ENCODE data around the gene VAMP5.
"Not testable (repeated sequence)": the region's sequence is repeated elsewhere in the genome, so short reads cannot be mapped to it uniquely, and the experiment has no call there.

Gene VAMP5

GRCh38 chr2:85557130-85557529 is 27.1 kb upstream of the VAMP5 start:
- Histone ChIP-seq H3K9me3 (ENCODE audit: severe bottlenecking) (no peaks in the 10 kb centered on the region), H3K4me3 (ENCODE audit: low read depth, low read length) (no peak overlapping the region), H3K27me3 (ENCODE audit: insufficient read depth, low read depth, severe bottlenecking) (no peaks in the 10 kb centered on the region), H3K36me3 (peaks cover 40% of the 10 kb centered on the region), H3K27ac (no peak overlapping the region)
- no peak for DNase-seq
- no peak for TF ChIP-seq CTCF (IDR thresholded peaks at IDR 0.05; ENCODE audit: low read depth, low read length)

GRCh38 chr2:85558160-85558559 is 26.1 kb upstream of the VAMP5 start:
- no peaks in the 10 kb centered on the region for H3K9me3 ChIP-seq (ENCODE audit: severe bottlenecking)
- no peak for TF ChIP-seq CTCF (IDR thresholded peaks at IDR 0.05; ENCODE audit: low read depth, low read length)
- H3K4me3 ChIP-seq (ENCODE audit: low read depth, low read length) = no peak overlapping the region
- peaks cover 33% of the 10 kb centered on the region for H3K36me3 ChIP-seq
- no peak for DNase-seq
- H3K27ac ChIP-seq = no peak overlapping the region
- no peaks in the 10 kb centered on the region for H3K27me3 ChIP-seq (ENCODE audit: insufficient read depth, low read depth, severe bottlenecking)

GRCh38 chr2:85560403-85560726 is 23.9 kb upstream of the VAMP5 start:
- H3K4me3 ChIP-seq (ENCODE audit: low read depth, low read length) = peak overlapping the region; percentile 98
- not testable (repeated sequence) for H3K9me3 ChIP-seq (ENCODE audit: severe bottlenecking); DNase-seq; H3K27ac ChIP-seq; H3K27me3 ChIP-seq (ENCODE audit: insufficient read depth, low read depth, severe bottlenecking)
- peaks cover 19% of the 10 kb centered on the region for H3K36me3 ChIP-seq

- peak overlapping the region; percentile 98 for H3K4me3 ChIP-seq (ENCODE audit: low read depth, low read length)
- peak overlapping the region; percentile 92 for H3K27ac ChIP-seq
- peaks cover 18% of the 10 kb centered on the region for H3K36me3 ChIP-seq
- TF ChIP-seq CTCF (IDR thresholded peaks at IDR 0.05; ENCODE audit: low read depth, low read length) = no peak
- H3K27me3 ChIP-seq (ENCODE audit: insufficient read depth, low read depth, severe bottlenecking) = no peaks in the 10 kb centered on the region
- no peak for DNase-seq
- no peaks in the 10 kb centered on the region for H3K9me3 ChIP-seq (ENCODE audit: severe bottlenecking)
These were observed 23.4 kb upstream of the VAMP5 start for GRCh38 chr2:85560812-85561279.

GRCh38 chr2:85561280-85562212 is 22.7 kb upstream of the VAMP5 start, which contains the start of gene GGCX:
Gene GGCX (minus strand): TSS chr2:85561493. CDS start chr2:85561428, 65 bp downstream.
- DNase-seq = peak; percentile 96
- Histone ChIP-seq H3K36me3 (peaks cover 18% of the 10 kb centered on the region), H3K27me3 (ENCODE audit: insufficient read depth, low read depth, severe bottlenecking) (no peaks in the 10 kb centered on the region), H3K27ac (peak within 1 kb of the TSS; percentile 92), H3K9me3 (ENCODE audit: severe bottlenecking) (no peaks in the 10 kb centered on the region), H3K4me3 (ENCODE audit: low read depth, low read length) (peak within 1 kb of the TSS; percentile 98)
- TF ChIP-seq CTCF (IDR thresholded peaks at IDR 0.05; ENCODE audit: low read depth, low read length) = no peak

- no peak for TF ChIP-seq CTCF (IDR thresholded peaks at IDR 0.05; ENCODE audit: low read depth, low read length)
- Histone ChIP-seq H3K4me3 (ENCODE audit: low read depth, low read length) (no peak overlapping the region), H3K9me3 (ENCODE audit: severe bottlenecking) (no peaks in the 10 kb centered on the region), H3K27me3 (ENCODE audit: insufficient read depth, low read depth, severe bottlenecking) (no peaks in the 10 kb centered on the region), H3K36me3 (peaks cover 3% of the 10 kb centered on the region), H3K27ac (no peak overlapping the region)
- DNase-seq = no peak
These were observed 20.1 kb upstream of the VAMP5 start for GRCh38 chr2:85564144-85564563.

All from WERI-Rb-1 (cell line).